HepG2 (cell line): Measurements from ENCODE around the gene TP53I3. TPM values are rescaled to one million over a fixed set of nuclear protein-coding genes. Genes with fewer than 3 reads are reported as not detected.

Experiments
- HNRNPH1 ChIP-seq: fragments of 200-400 bp; formaldehyde crosslinking; optimal IDR thresholded peaks from 2 replicates; pipeline ENCODE3; 2017; ENCODE audit warnings: mild to moderate bottlenecking, low read depth, low read length
- KAT7 ChIP-seq: IDR thresholded peaks from 2 replicates; pipeline ENCODE4 v1.6.1; 2018; ENCODE audit warnings: borderline replicate concordance, missing compliant biosample characterization
- KLF12 ChIP-seq: sonication (generic); formaldehyde crosslinking; IDR thresholded peaks from 2 replicates; pipeline ENCODE4 v1.4.0; 2020; ENCODE audit warnings: missing genetic modification reagents, borderline replicate concordance
- MATR3 ChIP-seq: sonication (generic); formaldehyde crosslinking; IDR thresholded peaks from 2 replicates; pipeline ENCODE4 v1.4.0; 2020; ENCODE audit warnings: missing genetic modification reagents
- MIXL1 ChIP-seq: IDR thresholded peaks from 2 replicates; pipeline ENCODE4 v1.6.1; 2016
- PAWR ChIP-seq: sonication (generic); formaldehyde crosslinking; IDR thresholded peaks from 2 replicates; pipeline ENCODE4 v1.4.0; 2020; ENCODE audit warnings: missing genetic modification reagents, mild to moderate bottlenecking, borderline replicate concordance
- RELA ChIP-seq: sonication (generic); formaldehyde crosslinking; IDR thresholded peaks from 2 replicates; pipeline ENCODE4 v1.4.0; 2020; ENCODE audit warnings: missing genetic modification reagents
- SSRP1 ChIP-seq: IDR thresholded peaks from 2 replicates; pipeline ENCODE4 v1.6.1; 2016; ENCODE audit warnings: control low read depth
- ZBTB1 ChIP-seq: sonication (generic); formaldehyde crosslinking; IDR thresholded peaks from 2 replicates; pipeline ENCODE4 v1.4.0; 2020; ENCODE audit warnings: missing genetic modification reagents, borderline replicate concordance
- ZNF282 ChIP-seq: fragments of 450-650 bp; IDR thresholded peaks from 2 replicates; pipeline ENCODE4 v1.6.1; 2018; ENCODE audit not compliant: partially characterized antibody
- ZNF703 ChIP-seq: sonication (generic); formaldehyde crosslinking; IDR thresholded peaks from 2 replicates; pipeline ENCODE4 v1.5.1; 2020; ENCODE audit warnings: missing genetic modification reagents, mild to moderate bottlenecking, moderate library complexity, borderline replicate concordance
- ZNF772 ChIP-seq: sonication (generic); formaldehyde crosslinking; IDR thresholded peaks from 2 replicates; pipeline ENCODE4 v1.5.0; 2020; ENCODE audit warnings: mild to moderate bottlenecking, missing genetic modification reagents
- polyA plus RNA-seq, 8 experiments: library from polyadenylated mRNA; depleted of rRNA in 3 of 8; stranded (reverse) in 7 of 8; unstranded in 1 of 8; fragments of >200 nt; fragmentation: Illumina TruSeq in 4 of 8; extraction: Trizol in 4 of 8; gene quantifications; 2 replicates each; pipeline versions ENCODE4 v1.2.1 to v1.2.3, GENCODE V29; 2011 to 2016; ENCODE audit warnings: low read depth in 4 of 8, missing spikeins in 1 of 8, mixed read lengths in 1 of 8; ENCODE audit not compliant: insufficient read depth in 1 of 8
- total RNA-seq, 5 experiments: library from RNA; depleted of rRNA; stranded (reverse); fragments of >200 nt; fragmentation: Illumina TruSeq; extraction: Trizol; gene quantifications; 2 replicates each; pipeline ENCODE4 v1.2.3, GENCODE V29; 2016; ENCODE audit warnings: low read depth in 1 of 5
- TF ChIP-seq, protein P1 (sequence below): sonication (generic); formaldehyde crosslinking; IDR thresholded peaks from 2 replicates; pipeline ENCODE4 v1.9.0; 2021; ENCODE audit warnings: mild to moderate bottlenecking, missing genetic modification reagents
- TF ChIP-seq, protein P2 (sequence below): sonication (generic); formaldehyde crosslinking; IDR thresholded peaks from 2 replicates; pipeline ENCODE4 v1.4.0; 2020; ENCODE audit warnings: missing genetic modification reagents
- TF ChIP-seq, protein P3 (sequence below): sonication (generic); formaldehyde crosslinking; IDR thresholded peaks from 2 replicates; pipeline ENCODE4 v1.9.0; 2021; ENCODE audit warnings: missing genetic modification reagents, borderline replicate concordance
- TF ChIP-seq, protein P4 (sequence below): sonication (generic); formaldehyde crosslinking; IDR thresholded peaks from 2 replicates; pipeline ENCODE4 v1.5.1; 2020; ENCODE audit warnings: mild to moderate bottlenecking, missing genetic modification reagents, moderate library complexity

The TP53I3 gene
- total and polyA plus RNA-seq, 2 of the 13 experiments (the other 11 are each of a cell fraction or from before 2014, with no cell fraction given) = 25.0 to 44.1 TPM

DNA sequence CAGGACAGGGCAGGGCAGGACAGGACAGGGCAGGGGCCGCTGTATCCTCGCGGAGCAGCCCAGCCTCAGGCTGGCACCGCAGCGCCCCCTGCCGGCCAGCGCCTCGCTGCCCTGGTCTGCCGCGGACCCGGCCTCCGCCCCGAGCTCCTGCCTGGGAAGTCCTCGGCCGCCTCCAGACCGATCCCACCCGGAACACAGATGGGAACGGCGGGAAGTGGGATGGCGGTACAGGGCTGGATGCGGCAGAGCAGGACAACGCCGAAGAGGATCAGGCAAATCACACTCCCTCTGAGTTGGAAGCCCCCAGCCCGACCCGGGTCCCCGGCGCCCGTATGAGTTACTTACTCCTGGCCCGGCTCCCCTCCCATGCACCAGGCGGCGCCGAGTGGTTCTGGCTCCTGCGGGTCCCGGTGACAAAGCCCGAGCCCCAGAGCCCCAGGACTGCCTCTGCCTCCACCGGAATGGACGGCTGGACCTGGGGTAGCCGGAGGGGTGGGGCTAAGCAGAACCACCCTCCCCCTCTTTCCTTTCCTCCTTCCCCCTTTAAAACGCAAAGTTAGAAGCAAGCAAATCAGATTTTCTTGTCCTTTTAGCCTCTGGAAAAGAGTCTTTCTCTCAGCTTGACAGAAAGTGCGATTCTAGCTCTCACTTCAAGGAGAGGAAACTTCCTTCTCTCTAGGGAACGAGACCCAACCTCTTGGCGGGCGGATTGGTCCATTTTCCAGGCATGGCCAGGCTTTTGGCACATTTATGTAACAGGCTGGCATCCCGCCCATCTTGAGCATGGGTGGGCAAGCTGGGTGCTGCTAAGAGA lies at the start of gene TP53I3 (continued):
- TF ChIP-seq, protein P1, sequence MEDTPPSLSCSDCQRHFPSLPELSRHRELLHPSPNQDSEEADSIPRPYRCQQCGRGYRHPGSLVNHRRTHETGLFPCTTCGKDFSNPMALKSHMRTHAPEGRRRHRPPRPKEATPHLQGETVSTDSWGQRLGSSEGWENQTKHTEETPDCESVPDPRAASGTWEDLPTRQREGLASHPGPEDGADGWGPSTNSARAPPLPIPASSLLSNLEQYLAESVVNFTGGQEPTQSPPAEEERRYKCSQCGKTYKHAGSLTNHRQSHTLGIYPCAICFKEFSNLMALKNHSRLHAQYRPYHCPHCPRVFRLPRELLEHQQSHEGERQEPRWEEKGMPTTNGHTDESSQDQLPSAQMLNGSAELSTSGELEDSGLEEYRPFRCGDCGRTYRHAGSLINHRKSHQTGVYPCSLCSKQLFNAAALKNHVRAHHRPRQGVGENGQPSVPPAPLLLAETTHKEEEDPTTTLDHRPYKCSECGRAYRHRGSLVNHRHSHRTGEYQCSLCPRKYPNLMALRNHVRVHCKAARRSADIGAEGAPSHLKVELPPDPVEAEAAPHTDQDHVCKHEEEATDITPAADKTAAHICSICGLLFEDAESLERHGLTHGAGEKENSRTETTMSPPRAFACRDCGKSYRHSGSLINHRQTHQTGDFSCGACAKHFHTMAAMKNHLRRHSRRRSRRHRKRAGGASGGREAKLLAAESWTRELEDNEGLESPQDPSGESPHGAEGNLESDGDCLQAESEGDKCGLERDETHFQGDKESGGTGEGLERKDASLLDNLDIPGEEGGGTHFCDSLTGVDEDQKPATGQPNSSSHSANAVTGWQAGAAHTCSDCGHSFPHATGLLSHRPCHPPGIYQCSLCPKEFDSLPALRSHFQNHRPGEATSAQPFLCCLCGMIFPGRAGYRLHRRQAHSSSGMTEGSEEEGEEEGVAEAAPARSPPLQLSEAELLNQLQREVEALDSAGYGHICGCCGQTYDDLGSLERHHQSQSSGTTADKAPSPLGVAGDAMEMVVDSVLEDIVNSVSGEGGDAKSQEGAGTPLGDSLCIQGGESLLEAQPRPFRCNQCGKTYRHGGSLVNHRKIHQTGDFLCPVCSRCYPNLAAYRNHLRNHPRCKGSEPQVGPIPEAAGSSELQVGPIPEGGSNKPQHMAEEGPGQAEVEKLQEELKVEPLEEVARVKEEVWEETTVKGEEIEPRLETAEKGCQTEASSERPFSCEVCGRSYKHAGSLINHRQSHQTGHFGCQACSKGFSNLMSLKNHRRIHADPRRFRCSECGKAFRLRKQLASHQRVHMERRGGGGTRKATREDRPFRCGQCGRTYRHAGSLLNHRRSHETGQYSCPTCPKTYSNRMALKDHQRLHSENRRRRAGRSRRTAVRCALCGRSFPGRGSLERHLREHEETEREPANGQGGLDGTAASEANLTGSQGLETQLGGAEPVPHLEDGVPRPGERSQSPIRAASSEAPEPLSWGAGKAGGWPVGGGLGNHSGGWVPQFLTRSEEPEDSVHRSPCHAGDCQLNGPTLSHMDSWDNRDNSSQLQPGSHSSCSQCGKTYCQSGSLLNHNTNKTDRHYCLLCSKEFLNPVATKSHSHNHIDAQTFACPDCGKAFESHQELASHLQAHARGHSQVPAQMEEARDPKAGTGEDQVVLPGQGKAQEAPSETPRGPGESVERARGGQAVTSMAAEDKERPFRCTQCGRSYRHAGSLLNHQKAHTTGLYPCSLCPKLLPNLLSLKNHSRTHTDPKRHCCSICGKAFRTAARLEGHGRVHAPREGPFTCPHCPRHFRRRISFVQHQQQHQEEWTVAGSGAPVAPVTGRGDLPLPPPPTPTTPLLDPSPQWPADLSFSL = no peak
- TF ChIP-seq, protein P2, sequence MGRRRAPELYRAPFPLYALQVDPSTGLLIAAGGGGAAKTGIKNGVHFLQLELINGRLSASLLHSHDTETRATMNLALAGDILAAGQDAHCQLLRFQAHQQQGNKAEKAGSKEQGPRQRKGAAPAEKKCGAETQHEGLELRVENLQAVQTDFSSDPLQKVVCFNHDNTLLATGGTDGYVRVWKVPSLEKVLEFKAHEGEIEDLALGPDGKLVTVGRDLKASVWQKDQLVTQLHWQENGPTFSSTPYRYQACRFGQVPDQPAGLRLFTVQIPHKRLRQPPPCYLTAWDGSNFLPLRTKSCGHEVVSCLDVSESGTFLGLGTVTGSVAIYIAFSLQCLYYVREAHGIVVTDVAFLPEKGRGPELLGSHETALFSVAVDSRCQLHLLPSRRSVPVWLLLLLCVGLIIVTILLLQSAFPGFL (CRISPR knock-in tag) = no peak
- TF ChIP-seq ZNF703 (CRISPR knock-in tag) (no peak; the same call in 1 of the 2 replicates), ZNF772 (CRISPR knock-in tag) (peak; percentile 89; the same call in 1 of the 2 replicates), ZBTB1 (CRISPR knock-in tag) (0 out of 2 replicates have a peak, but pooled peaks have one; percentile 10), MIXL1 (CRISPR knock-in tag) (no peak), KLF12 (peak; percentile 36; the same call in 1 of the 2 replicates), SSRP1 (CRISPR knock-in tag) (no peak), KAT7 (peak; percentile 87; the same call in 1 of the 2 replicates), ZNF282 (no peak), HNRNPH1 (peak; percentile 85), RELA (CRISPR knock-in tag) (no peak), PAWR (no peak), MATR3 (CRISPR knock-in tag) (no peak)
- TF ChIP-seq, protein P3, sequence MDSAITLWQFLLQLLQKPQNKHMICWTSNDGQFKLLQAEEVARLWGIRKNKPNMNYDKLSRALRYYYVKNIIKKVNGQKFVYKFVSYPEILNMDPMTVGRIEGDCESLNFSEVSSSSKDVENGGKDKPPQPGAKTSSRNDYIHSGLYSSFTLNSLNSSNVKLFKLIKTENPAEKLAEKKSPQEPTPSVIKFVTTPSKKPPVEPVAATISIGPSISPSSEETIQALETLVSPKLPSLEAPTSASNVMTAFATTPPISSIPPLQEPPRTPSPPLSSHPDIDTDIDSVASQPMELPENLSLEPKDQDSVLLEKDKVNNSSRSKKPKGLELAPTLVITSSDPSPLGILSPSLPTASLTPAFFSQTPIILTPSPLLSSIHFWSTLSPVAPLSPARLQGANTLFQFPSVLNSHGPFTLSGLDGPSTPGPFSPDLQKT (CRISPR knock-in tag) = no peak
- TF ChIP-seq, protein P4, sequence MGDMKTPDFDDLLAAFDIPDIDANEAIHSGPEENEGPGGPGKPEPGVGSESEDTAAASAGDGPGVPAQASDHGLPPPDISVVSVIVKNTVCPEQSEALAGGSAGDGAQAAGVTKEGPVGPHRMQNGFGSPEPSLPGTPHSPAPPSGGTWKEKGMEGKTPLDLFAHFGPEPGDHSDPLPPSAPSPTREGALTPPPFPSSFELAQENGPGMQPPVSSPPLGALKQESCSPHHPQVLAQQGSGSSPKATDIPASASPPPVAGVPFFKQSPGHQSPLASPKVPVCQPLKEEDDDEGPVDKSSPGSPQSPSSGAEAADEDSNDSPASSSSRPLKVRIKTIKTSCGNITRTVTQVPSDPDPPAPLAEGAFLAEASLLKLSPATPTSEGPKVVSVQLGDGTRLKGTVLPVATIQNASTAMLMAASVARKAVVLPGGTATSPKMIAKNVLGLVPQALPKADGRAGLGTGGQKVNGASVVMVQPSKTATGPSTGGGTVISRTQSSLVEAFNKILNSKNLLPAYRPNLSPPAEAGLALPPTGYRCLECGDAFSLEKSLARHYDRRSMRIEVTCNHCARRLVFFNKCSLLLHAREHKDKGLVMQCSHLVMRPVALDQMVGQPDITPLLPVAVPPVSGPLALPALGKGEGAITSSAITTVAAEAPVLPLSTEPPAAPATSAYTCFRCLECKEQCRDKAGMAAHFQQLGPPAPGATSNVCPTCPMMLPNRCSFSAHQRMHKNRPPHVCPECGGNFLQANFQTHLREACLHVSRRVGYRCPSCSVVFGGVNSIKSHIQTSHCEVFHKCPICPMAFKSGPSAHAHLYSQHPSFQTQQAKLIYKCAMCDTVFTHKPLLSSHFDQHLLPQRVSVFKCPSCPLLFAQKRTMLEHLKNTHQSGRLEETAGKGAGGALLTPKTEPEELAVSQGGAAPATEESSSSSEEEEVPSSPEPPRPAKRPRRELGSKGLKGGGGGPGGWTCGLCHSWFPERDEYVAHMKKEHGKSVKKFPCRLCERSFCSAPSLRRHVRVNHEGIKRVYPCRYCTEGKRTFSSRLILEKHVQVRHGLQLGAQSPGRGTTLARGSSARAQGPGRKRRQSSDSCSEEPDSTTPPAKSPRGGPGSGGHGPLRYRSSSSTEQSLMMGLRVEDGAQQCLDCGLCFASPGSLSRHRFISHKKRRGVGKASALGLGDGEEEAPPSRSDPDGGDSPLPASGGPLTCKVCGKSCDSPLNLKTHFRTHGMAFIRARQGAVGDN (CRISPR knock-in tag) = peak; percentile 96
